TTC549 (cell line): ENCODE results near the gene CACNA1I.

Experiments
- FAIRE-seq: peaks from 2 replicates; lab custom pipeline; 2012; peaks lifted over from hg19 to GRCh38; lab: Jason Lieb, UNC

The CACNA1I gene

DNA sequence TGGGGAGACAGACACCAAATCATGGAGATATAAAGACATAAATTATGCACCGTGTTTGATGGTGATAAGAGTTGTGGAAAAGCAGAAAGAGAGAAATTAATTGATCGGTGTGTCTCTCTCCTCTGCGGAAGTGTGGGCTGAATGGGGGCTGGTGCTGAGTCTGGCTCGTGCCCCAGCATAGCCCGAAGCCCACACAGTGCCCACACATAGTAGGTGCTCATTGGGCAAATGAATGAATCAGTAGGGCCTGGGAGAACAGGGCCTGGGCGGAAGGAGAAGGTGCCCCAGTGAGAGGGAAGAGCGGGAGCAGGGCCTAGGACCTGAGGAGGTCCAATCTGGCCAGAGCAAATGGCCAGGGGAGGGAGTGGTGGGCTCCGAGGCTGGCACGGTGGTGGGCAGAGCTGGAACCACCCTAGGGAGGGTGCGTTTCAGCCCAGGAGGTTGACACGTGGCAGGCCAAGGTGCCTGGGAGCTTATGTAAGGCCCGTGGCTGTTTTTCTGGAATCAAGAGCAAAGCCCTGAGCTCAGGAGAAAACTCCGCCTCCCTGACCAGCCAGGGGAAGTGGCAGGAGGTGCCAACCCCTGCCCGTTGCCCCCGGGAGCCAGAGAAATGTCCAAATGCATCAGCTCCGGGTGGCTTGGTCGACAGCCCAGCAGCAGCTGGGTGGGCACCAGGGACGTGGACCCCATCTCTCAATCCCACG is 2.1 kb upstream of the CACNA1I start:
- no peak for FAIRE-seq

DNA sequence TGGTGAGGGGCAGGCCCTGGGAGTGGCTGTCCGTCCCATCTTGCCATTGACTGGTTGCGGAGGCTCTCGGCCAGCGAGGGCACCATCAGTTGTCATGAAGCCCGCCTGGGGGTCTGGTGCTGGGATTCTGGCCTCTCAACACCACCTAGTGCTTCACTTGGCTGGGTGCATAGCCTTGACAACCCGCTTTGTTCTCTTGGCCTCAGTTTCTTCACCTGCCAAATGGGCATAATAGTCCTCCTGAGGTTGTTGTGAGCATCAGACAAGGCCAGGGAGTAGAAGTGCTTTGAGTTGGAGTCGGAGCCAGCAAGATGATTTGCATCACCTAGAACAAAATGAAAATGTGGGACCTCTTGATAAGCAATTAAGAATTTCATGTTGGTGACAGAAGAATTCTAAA is 1.5 kb upstream of the CACNA1I start:
- no peak for FAIRE-seq

DNA sequence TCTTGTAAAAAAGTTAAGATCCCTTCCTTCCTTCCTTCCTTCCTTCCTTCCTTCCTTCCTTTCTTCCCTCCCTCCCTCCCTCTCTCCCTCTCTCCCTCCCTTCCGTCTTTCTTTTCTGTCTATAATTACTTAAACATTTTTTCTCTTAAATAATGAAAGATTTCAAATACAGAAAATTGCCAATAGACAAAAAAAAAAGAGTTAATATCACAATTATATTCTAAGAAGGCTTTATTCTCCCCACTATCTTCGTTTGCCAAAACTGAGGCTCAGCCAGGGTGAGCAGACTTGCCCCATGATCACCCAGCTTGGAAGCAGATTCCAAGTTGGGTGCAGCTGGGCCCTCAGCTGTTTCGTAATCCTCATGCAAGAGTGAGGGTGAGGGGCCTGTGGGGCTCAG is 327 bp upstream of the CACNA1I start:
- FAIRE-seq: no peak

DNA sequence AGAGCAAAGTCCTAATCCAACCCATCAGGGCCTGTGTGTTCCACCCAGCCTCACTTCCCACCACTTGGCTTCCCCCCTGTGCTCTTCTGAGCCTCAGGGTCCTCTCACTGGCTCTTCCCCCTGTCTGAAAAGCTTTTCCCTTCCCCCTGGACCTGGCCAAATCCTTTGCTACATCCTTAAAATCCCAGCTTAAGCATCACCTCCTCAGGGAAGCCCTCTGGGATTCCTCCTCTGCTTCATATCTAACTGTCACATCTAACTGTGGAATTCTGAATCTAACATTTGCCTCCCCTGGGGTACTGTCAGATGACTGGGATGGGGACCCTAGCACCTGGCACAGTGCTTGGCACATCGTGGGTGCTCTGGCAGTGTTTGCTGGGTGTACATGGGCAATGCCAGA is 985 bp downstream of the CACNA1I start:
- FAIRE-seq: no peak

DNA sequence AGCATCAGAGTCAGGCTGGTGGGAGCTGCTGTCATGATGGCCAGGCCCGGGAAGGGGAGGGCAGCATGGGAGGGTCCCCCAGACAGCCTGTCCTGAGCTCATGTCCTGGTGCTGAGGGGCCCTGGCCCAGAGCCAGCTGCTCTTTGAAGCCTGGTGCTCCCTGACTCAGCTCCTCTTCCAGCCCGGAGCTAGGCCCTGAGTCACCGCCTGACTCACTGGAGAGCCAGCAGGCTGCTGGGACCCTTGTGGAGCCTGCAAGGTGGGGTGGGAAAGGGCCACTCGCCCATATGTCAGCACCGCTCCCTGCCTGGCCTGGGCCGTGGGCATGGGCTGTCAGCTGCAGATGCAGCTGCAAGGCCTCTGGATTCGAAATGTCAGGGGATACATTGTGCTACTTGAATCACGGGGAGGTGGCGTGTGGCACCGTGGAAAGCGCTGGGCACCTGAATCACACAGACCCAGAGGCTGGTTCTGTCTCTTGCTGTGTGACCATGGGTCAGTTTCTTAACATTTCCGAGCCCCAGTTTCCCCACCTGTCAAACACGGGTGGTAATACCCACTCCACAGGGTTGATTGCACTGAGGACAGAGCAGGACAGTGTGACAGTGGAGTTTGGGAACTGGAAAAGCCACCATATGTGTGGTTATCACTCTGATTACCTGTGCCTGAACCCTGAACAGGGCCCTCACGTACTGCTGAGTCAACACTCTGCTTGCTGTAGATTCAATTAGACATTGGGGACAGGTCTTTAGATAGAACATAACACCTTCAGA is 4.4 kb downstream of the CACNA1I start:
- no peak for FAIRE-seq

DNA sequence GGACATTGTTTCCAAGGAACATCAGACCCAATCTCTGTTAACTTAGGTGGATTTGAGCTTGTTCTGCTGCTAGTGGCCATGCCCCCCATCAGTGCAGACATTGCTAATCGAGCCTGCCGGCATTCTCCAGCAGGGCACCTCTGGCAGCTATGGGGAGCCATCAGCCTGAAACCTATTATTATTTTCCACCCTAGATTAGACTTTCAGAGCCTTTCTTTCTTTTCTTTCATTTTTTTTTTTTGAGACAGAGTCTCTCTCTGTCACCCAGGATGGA is 4.9 kb downstream of the CACNA1I start:
- no peak for FAIRE-seq

DNA sequence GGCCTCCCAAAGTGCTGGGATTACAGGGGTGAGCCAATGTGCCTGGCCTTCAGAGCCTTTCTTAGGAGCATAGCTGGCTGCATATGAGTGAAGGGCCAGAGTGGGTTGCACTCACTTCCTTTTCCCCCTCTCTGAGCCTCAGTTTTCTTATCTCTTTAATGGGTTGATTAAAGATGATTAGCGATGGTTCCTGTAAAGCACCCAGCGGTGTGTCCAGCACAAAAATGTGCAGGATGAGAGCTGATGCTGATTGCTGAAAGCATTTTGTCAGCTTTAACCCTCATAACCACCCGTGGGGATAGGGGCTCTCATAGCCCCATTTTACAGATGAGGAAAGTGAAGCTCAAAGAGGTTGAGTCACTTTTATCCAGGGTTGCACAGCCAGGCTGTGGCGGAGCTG is 5.5 kb downstream of the CACNA1I start:
- FAIRE-seq: no peak

DNA sequence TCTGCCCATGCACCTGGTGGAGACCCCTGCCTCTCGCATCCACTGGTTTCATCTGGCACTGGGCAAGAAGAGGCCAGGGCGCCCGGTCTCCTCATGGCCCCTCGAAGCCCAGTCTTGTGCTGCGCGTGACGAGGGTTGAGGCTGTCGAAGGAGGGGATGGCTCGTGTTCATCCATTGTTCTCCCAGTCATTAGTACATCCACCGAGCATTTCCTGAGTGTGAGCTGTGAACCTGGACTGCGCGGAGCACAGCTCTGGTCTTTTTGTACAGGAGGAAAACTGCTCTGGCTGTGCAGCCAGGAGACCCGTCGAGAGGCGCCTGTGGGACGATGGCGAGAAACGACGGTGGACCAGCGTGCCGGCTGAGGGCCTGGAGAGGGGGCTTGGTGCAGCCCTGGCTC is 6.8 kb downstream of the CACNA1I start:
- no peak for FAIRE-seq

DNA sequence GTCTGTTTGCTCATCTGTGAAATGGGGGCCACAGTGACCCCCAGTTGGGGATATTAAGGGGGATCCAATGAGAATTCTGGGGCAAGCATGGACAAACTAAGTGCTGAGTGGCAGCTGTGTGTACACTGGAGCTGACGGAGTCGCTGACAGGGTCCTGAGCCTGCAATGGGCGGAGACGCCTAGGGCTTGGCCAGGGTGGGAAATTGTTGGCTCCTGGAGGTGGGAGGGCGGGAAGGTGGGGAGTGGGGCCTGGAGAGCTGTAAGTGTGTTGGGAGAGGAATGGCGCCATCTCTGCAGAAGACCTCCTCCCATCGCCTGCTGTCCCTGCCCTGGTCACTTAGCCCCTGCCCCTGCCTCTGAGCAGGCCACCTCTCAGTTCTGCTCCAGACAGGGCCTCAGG is 7.3 kb downstream of the CACNA1I start:
- FAIRE-seq: no peak

DNA sequence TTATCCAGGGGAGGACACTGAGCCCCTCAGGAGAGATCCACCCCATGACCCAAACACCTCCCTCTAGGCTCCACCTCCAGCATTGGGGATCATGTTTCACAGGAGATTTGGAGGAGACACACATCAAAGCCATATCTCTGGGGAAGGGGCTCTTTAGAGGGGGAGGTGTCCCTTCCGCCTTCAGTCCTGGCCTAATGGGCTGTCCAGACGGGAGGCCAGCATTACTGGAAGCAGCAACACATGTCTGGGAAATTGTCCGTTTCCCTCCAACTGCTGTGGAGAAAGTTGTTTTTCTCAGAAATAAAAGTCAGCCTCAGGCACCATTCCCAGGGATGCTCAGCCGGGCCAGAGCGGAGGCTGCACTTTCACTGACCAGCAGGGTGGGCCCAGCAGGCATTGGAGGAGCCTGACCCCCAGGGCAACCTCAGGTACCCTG is 9.5 kb downstream of the CACNA1I start:
- no peak for FAIRE-seq

DNA sequence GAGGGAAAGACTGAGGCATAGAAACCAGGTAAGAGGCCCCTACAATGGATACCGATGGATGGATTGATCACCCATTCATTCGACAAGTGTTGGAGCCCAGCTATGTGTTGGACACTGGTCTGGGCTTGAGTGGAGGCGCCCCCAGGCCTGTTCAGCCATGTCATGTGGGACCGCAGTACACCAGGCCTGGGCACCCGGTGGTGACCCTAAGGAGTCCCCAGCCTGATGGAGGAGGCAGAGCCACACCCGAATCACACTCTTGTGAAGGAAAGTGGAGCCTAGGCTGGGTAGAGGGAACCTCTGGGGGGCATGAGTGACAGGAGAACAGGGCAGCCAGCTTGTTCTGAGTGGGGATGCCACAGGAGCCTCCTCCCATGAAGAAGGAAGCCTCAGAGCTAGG is 10.2 kb downstream of the CACNA1I start:
- FAIRE-seq: no peak

DNA sequence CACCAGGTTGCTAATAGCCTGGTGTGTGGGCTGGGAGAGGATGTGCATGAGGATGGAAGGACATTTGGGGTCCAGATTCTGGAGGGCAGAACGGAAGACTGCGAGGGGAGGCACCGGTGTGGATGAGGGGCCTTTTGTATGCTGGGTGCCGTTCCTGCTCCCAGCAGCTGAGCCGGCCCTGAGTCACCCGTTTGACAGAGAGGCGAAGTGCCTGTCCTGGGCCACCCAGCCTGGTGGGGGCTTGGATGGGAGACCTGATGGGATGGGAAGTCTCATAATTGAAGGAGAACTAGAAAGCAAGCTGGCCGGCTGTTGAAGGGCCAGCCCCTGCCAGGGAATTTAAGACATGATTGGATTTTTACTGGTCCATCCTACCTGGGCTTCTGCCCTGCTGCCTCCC is 10.8 kb downstream of the CACNA1I start:
- FAIRE-seq: no peak

DNA sequence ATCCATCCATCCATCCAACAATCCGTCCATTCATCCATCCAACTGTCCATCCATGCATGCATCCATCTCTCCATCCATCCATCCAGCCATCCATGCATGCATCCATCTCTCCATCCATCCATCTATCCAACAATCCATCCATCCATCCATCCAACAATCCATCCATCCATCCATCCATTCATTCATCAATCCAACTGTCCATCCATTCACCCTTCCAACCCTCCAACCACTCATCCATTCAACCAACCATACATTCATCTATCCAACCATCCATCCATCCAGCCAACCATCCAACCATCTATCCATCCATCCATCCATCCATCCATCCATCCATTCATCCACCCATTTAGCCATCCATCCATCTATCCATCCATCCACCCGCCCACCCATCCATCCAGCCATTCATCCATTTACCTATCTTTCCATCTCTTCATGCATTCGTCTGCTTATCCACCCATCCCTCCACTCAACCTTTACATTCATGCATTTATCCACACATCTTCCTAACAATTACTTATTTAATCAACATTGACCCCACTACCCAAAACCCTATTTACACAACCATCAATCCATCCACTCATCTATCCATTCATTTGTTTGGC is 12.6 kb downstream of the CACNA1I start:
- no peak for FAIRE-seq

DNA sequence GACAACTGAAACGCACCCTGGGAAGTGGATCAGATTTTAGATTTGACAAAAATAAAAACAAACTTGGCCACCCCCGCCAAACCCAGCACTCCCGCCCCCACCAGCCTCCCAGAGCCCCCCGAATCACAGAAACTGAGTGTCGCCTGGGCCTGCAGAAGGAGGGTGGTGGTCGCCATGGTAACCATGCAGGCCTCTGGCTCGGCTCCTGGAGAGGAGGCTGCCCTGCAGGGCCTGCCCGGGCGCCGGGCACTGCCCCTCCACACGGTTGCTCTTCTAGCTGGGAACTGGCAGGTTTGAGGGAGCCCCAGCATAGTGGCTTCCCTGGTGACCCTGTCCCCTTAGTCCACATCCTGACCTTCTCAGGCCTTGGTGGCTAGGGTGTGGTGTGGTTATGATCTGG is 19.3 kb downstream of the CACNA1I start:
- FAIRE-seq: no peak

DNA sequence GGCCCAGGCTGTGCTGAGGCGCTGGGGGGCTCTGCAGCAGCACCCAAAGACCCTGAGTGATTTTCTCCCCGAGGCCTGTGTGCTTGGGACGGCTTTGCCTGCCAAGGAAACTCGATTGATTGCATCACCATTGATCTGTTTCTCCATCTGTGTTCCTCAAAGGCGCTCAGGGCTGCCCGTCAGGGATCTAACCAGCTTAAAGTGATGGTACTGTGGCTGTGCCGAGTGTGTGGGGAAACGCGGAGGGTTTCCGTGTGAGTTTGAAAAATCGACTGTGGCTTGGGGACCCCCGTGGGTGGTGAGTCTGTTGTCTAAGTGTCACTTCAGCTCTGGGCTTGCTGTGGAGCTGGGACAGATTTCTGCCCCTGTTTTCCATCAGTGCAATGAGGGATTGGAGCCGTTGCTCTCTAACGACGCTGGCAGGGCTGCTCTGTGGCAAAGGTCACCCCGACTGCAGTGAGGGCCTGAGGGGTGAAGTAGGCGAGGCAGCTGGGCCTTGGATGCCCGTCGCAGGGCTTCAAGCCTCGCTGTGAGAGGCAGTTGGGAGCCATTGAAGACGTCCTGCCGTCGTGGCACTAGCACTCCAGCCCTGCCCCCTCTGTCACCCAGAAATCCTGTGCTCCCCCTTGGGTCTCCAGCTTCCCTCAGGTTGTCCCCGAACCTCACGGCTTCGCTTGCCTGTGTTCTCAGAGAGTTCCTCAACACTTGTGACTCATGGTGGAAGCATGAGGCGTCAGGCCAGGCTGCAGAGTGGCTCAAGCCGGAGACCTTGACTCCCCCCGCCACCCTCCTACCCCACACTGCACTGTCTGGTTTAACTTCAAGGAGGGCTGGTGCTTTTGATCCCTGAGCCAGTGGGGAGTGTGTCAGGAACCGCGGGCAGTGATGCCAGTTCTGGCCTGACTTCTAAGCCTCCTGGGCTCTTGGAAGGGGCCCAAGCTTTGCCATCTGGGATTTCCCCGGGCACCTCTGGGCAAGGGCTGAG is 21.8 kb downstream of the CACNA1I start:
- no peak for FAIRE-seq

DNA sequence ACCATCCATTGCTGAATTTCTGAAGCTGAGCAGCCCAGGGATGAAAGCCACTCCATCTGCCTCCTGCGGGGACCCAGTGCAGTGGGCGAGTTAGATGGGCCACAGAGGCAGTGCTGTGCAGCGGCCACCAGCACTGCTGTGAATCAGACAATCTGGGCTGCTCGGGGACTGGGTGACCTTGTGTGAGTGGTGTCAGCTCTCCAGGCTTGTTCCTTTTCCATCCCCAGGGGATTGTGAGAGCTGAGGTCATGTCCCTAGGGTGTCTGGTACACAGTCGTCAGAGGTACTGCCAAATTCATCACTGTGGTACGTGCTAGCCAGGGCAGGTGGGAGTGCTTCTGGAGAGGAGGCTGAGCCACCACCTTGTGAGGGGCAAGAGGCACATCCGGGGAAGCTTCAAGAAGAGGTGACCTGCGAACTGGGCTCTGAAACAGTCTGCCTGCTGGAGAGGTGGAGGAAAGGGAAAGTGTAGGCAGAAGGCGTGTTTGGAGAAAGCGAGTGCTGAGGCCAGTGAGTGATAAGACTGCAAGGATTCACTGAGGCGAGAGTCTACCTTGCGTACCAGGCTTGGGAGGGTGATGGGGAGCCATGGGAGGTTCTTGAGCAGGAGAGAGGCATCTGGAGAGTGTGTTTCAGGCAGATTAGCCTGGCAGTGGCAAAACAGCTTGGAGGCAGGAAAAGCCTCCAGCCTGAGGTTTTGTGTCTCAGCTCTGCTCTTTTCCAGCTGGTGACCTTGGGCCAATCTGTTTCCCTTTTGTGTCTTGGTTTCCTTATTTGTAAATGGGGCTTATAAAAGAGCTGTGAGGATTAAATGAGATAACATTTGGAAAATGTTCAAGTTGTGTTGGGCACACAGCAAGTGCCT is 22.7 kb downstream of the CACNA1I start:
- FAIRE-seq: no peak

DNA sequence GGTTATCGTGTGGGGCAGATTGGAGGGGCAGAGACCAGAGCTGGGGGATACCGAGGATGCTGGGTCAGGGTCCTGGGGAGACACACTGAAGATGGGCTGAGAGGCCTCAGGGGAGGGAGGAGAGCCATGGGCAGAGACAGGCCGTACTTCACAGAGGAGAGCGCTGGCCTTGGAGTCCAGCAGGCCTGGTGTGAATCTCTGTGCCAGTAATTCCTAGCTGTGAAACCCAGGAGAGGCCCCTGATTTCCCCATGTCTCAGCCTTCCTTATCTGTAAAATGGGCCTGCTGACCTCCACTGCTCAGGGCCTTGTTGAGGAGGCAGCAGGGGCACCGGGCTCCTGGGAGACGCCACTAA is 23.4 kb downstream of the CACNA1I start:
- no peak for FAIRE-seq

DNA sequence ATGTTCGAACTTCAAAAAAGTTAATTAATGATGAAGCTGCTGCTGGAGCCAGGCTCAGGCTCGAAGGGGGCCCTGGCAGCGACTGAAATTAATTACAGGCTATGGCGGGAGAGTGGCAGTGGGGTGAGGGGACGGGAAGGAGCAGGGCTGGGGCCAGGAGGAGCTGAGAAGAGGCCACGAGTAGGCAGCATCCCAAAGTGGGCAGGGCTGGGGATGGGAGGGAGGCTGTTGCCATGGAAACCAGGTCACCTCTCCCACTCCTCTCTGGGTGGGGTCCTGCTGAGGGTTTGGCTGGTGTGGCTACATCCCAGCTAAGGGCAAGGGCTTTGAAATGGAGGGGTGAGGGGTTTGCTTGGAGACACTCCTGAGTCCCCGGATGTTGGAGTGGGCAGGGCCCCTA is 23.9 kb downstream of the CACNA1I start:
- no peak for FAIRE-seq

DNA sequence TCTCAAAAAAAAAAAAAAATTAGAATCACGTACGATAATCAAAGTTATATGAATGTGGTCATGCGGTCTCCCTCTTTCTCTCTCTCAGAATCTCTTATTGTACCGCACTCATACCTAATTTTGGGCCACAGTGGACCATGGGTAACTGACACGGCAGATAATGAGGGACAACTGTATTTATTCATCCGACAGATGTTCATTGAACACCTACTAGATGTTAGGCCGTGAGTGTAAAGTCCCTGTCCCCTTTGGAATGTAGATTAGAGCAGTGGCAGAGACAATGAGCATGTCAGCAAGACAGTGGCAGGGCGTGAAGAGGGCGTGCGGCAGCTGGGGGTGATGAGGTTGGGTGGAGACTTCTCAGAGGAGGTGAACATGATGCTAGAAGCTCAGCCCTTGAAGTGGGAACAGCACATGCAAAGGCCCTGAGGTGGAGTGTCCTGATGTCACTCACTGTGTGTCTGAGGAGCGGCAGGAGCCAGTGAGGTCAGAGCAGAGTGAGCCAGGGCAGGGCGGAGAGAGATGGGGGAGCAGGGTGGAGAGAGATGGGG is 25.1 kb downstream of the CACNA1I start:
- FAIRE-seq: no peak

DNA sequence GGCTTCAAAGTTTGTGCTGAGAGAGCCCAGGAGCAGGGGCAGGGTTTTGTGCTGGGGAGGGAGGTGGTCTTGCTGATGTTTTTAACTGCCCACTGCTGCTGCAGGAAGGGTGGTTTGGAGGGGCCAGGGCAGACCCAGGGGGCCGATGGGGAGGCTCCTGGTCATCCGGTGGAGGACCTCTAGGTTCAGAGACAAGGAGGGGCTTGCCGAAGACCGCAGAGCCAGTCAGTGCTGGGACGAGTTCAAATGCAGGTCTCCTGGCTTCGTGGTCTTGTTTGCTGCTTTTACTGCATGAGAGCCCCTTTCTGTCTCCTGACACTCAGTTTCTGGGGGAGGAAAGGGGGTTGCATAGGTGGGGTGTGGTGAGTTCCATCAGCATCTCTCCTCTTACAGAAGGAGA is 26.0 kb downstream of the CACNA1I start:
- no peak for FAIRE-seq

DNA sequence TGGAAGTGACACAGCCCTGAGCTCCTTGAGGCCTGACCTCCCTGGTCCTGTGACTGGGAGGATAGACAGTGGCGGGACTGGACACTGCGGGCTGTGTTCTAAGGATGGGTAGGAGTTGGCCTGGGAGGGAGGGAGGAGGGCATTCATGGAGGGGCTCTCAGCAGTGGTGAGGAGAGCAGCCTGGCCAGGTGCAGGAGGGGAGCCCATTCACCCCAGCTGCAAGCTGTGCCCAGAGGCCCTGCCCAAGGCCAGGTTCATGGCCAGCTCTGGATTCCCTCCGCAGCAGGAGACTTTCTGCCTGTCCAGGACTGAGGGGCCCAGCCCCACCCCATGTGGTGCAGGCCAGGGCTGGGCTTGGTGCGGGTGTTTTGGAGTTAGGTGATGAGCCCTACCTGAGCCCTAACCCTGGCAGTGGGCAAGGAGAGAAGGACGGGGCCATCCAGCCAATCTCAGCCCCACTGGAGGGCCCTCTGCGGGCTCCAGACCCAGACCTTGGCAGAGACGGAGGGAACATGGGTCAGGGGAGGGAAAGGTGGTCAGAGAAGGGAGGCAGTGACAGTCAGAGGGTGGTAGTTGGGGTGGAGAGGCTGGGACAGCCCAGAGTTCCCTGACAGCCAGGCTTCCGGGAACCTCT is 26.8 kb downstream of the CACNA1I start:
- no peak for FAIRE-seq
